Measurements from ENCODE around the gene FMO3. TPM values are rescaled to one million over a fixed set of nuclear protein-coding genes. Genes with fewer than 3 reads are reported as not detected.

The FMO3 gene
- total RNA-seq, 1 donor from 2014 or later = 0.98 TPM

- no peak for TF ChIP-seq POLR2AphosphoS5 (IDR thresholded peaks at IDR 0.05; ENCODE audit: insufficient read depth in 1 of 2, low read depth in 1 of 2)
- TF ChIP-seq POLR2A (IDR thresholded peaks at IDR 0.05) = no peak
- TF ChIP-seq, protein P1, sequence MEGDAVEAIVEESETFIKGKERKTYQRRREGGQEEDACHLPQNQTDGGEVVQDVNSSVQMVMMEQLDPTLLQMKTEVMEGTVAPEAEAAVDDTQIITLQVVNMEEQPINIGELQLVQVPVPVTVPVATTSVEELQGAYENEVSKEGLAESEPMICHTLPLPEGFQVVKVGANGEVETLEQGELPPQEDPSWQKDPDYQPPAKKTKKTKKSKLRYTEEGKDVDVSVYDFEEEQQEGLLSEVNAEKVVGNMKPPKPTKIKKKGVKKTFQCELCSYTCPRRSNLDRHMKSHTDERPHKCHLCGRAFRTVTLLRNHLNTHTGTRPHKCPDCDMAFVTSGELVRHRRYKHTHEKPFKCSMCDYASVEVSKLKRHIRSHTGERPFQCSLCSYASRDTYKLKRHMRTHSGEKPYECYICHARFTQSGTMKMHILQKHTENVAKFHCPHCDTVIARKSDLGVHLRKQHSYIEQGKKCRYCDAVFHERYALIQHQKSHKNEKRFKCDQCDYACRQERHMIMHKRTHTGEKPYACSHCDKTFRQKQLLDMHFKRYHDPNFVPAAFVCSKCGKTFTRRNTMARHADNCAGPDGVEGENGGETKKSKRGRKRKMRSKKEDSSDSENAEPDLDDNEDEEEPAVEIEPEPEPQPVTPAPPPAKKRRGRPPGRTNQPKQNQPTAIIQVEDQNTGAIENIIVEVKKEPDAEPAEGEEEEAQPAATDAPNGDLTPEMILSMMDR (IDR thresholded peaks at IDR 0.05) = no peak
- DNase-seq (ENCODE audit: extremely low spot score in 2 of 2) = no peak
- no peaks in the 10 kb centered on the region for H3K9me3 ChIP-seq
- no peak overlapping the region for H3K27ac ChIP-seq
- intact Hi-C loops (cut with DNase I) = no loop called here
- H3K4me1 ChIP-seq = no peaks in the 10 kb centered on the region
- H3K36me3 ChIP-seq = no peaks in the 10 kb centered on the region
- H3K4me3 ChIP-seq = no peak overlapping the region
- no peaks in the 10 kb centered on the region for H3K27me3 ChIP-seq
Observed at GRCh38 chr1:171113382-171113781, 22.7 kb downstream of the FMO3 start.

DNA sequence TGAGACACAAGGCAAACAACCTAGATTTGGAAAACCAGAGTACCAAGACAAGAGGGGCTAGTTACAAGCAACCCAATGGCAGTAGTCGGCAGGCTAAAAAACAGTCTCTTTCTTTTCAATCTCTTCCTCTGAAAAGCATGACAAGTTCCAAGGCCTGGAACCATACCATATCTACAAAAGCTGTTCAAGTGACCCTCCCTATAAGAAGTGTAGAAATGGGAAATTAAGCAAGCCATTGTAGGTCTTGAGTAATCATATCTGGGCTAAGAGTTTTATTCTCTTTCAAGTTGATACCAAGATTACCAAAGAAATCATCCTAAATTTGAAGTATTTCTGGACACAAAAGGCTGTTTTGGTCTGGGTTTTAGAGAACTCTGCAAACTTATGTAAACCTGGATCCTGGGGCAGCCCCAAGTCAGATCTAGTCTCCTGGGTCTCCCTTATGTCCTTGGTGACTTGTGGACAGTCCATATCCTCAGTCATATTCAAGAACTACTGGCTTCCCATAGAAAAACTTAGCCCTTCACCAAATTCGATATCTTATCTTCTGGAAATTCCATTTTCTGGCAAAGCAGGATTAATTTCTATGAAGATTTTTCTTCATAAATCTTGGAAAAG is 24.7 kb downstream of the FMO3 start:
- no peaks in the 10 kb centered on the region for H3K4me1 ChIP-seq
- TF ChIP-seq, protein P1 (IDR thresholded peaks at IDR 0.05) = no peak
- TF ChIP-seq POLR2A (IDR thresholded peaks at IDR 0.05) (no peak), POLR2AphosphoS5 (IDR thresholded peaks at IDR 0.05; ENCODE audit: insufficient read depth in 1 of 2, low read depth in 1 of 2) (no peak)
- H3K9me3 ChIP-seq = no peaks in the 10 kb centered on the region
- H3K36me3 ChIP-seq = no peaks in the 10 kb centered on the region
- intact Hi-C loops (cut with DNase I) = no loop called here
- no peaks in the 10 kb centered on the region for H3K27me3 ChIP-seq
- peak overlapping the region; percentile 6 for H3K27ac ChIP-seq
- no peak for DNase-seq (ENCODE audit: extremely low spot score in 2 of 2)
- no peak overlapping the region for H3K4me3 ChIP-seq

GRCh38 chr1:171116676-171117075 is 26.0 kb downstream of the FMO3 start:
- H3K36me3 ChIP-seq = no peaks in the 10 kb centered on the region
- TF ChIP-seq POLR2AphosphoS5 (IDR thresholded peaks at IDR 0.05; ENCODE audit: insufficient read depth in 1 of 2, low read depth in 1 of 2) (no peak), POLR2A (IDR thresholded peaks at IDR 0.05) (no peak)
- TF ChIP-seq, protein P1 (IDR thresholded peaks at IDR 0.05) = no peak
- intact Hi-C loops (cut with DNase I) = no loop called here
- DNase-seq (ENCODE audit: extremely low spot score in 2 of 2) = no peak
- H3K27me3 ChIP-seq = no peaks in the 10 kb centered on the region
- no peak overlapping the region for H3K4me3 ChIP-seq
- H3K27ac ChIP-seq = no peak overlapping the region
- H3K4me1 ChIP-seq = no peaks in the 10 kb centered on the region
- no peaks in the 10 kb centered on the region for H3K9me3 ChIP-seq

- intact Hi-C loops (cut with DNase I) = no loop called here
Observed at GRCh38 chr1:171117085-171117484, 26.4 kb downstream of the FMO3 start.

DNA sequence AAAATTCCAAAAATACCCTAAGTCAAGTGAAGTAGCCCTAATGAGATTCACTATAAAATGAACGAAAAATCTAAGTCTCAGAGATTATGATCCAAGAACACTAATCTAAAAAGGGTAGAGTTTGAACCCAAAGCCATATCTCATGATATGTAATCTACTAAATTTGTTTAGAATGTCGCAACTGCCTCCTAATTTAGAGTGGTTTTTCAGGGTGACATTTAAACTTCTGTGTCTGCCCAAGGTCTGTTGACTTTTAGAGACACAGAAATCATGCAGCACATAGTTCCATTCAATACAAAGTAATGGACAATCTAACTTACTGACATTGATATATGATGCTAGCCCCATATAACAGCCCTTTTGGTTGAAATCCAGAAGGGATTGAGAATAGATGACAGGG is 28.9 kb downstream of the FMO3 start:
- no peaks in the 10 kb centered on the region for H3K27me3 ChIP-seq
- intact Hi-C loops (cut with DNase I) = no loop called here
- H3K36me3 ChIP-seq = no peaks in the 10 kb centered on the region
- no peak for DNase-seq (ENCODE audit: extremely low spot score in 2 of 2)
- no peaks in the 10 kb centered on the region for H3K9me3 ChIP-seq
- no peaks in the 10 kb centered on the region for H3K4me1 ChIP-seq
- H3K27ac ChIP-seq = no peak overlapping the region
- no peak for TF ChIP-seq POLR2A (IDR thresholded peaks at IDR 0.05)
- no peak for TF ChIP-seq POLR2AphosphoS5 (IDR thresholded peaks at IDR 0.05; ENCODE audit: insufficient read depth in 1 of 2, low read depth in 1 of 2)
- TF ChIP-seq, protein P1 (IDR thresholded peaks at IDR 0.05) = no peak
- H3K4me3 ChIP-seq = no peak overlapping the region

More at GRCh38 chr1:171117085-171117484, 26.4 kb downstream of the FMO3 start:
- DNase-seq (ENCODE audit: extremely low spot score in 2 of 2) = no peak
- no peaks in the 10 kb centered on the region for H3K36me3 ChIP-seq
- TF ChIP-seq, protein P1 (IDR thresholded peaks at IDR 0.05) = no peak
- TF ChIP-seq POLR2A (IDR thresholded peaks at IDR 0.05) = no peak
- no peak for TF ChIP-seq POLR2AphosphoS5 (IDR thresholded peaks at IDR 0.05; ENCODE audit: insufficient read depth in 1 of 2, low read depth in 1 of 2)
- H3K27ac ChIP-seq = no peak overlapping the region
- H3K9me3 ChIP-seq = no peaks in the 10 kb centered on the region
- no peaks in the 10 kb centered on the region for H3K27me3 ChIP-seq
- no peak overlapping the region for H3K4me3 ChIP-seq
- H3K4me1 ChIP-seq = no peaks in the 10 kb centered on the region

Measured in vagina (tissue), 2 donors.